Activated CD8-positive, alpha-beta memory T cell treated with anti-CD3 and anti-CD28 coated beads, Interleukin-2, amount 10 ng/mL, durations not matched to agents 7 days and 5 days (primary cell): ENCODE data around the gene SECTM1. TPM values are rescaled to one million over a fixed set of nuclear protein-coding genes. Genes with fewer than 3 reads are reported as not detected.

Experiments
- ATAC-seq: fragments of 150-1000 bp; cut with Tn5 transposase; one replicate; pipeline ENCODE4 v1.10.0; 2021; ENCODE audit warnings: moderate library complexity
- CTCF ChIA-PET: fragments of 350-600 bp; sonication (Branson Sonifier 250); formaldehyde crosslinking; loops from one replicate; lab custom pipeline; 2021; ENCODE audit warnings: antibody characterized with exemption; lab: Charles Lee
- DNase-seq: peaks from one replicate; pipeline ENCODE4 v3.0.0-alpha.2; 2020
- H3K27ac Mint-ChIP-seq: one replicate; pipeline ENCODE4 v1.8.0; 2021; ENCODE audit warnings: mild to moderate bottlenecking, mixed read lengths
- H3K27me3 Mint-ChIP-seq: one replicate; pipeline ENCODE4 v1.8.0; 2021; ENCODE audit warnings: mixed read lengths
- H3K36me3 Mint-ChIP-seq: one replicate; pipeline ENCODE4 v1.8.0; 2021; ENCODE audit warnings: mild to moderate bottlenecking, mixed read lengths
- H3K4me1 Mint-ChIP-seq: one replicate; pipeline ENCODE4 v1.8.0; 2021; ENCODE audit warnings: mixed read lengths
- H3K4me3 Mint-ChIP-seq: one replicate; pipeline ENCODE4 v1.8.0; 2021; ENCODE audit warnings: mild to moderate bottlenecking, moderate library complexity, mixed read lengths
- H3K9me3 Mint-ChIP-seq: one replicate; pipeline ENCODE4 v1.8.0; 2022; ENCODE audit warnings: low read depth, mixed read lengths
- total RNA-seq, 2 experiments: library from RNA; stranded (reverse); gene quantifications; one replicate each; pipeline ENCODE4 v1.2.3, GENCODE V29; 2021

SECTM1 gene
- total RNA-seq, 2 experiments from 2014 or later = 0.68 to 2.7 TPM

DNA sequence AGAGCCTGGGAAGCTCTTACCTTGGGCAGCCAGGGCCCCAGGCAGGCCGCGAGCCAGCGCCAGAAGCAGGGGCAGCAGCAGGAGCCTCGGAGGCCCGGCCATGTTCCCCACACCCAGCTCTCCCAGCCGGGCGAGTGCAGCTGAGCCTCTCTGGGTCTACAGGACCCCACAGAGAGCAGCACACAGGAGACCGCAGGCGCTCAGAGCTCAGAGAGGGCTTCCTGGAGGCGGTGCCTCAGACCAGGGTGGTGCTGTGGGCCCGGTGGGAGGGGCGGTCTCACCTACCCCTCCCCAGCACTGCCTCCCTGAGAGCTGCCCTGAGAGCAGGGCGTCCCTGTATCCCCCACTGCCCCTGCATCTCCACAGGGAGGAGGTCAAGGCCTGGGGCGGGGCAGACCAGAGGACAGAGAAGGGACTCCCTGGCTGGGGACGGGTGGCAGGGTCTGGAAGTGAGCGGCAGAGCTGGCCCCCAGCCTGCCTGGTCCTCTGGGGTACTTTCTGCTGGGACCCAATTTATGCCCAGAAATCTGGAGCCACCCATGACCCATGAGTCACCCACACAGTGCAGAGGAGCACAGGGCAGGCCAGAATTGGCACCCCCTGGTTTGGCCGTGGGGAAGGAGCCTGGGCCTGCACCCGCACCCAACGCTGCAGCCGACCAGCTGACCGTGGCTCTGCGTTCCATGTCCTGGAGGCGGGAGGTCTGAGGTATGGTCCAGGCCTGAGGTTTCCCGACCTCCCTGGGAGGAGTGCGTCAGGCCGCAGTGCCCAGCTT, 16.0 kb downstream of the SECTM1 start, which contains the start of gene CD7:
CD7 (minus strand) TSS at position 215 of the 775 bp plus-strand sequence; CDS start at position 102, 113 bp downstream.
- H3K9me3 Mint-ChIP-seq = no peaks in the 10 kb centered on the region
- peaks cover 20% of the 10 kb centered on the region for H3K4me1 Mint-ChIP-seq
- H3K27ac Mint-ChIP-seq = peak within 1 kb of the TSS; percentile 75
- CTCF ChIA-PET = interaction anchor here (0.6 to 8.5 kb wide), 15 partner anchors 10 to 280 kb away, joined by 3 to 206 read pairs (median 6); partner anchors contain the start of genes DCXR and SECTM1
- DNase-seq (peak; percentile 86), ATAC-seq (peak; percentile 79)
- H3K36me3 Mint-ChIP-seq = peaks cover 15% of the 10 kb centered on the region
- peak within 1 kb of the TSS; percentile 93 for H3K4me3 Mint-ChIP-seq
- H3K27me3 Mint-ChIP-seq = no peaks in the 10 kb centered on the region

DNA sequence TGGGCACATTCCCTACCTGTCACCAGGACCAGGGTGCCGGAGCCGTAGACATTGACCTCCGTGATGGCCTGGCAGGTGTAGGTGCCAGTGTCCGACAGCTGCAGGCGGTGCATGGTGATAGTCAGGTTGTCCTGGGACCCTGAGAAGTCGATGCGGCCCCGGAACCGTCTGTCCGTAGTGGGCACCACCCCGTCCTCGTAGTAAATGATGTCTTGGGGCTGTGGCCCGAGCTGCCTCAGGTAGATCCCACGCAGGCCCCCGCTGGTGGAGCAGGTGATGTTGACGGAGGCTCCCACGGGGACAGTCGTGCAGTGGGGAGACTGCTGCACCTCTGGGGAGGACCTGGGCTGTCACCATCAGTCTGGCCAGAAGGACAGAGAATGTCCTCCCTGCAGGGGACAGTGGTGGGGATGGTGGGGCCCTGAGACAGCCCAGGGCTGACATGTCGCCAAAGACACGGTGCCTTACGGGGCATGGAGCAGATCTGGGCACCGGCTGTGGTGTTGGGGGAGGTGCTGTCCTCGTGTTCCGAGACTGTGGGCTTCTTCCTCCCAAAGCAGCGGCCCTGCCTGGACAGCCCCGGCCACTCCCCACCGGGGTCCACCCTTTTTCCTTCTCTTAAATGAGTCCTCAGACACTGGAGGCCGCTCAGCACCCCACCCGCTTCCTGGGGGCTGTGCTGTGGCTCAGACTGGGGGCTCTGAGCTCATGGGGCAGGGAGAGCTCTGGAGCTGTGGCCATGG, 16.7 kb downstream of the SECTM1 start:
- Mint-ChIP-seq H3K4me3 (peak overlapping the region; percentile 93), H3K9me3 (no peaks in the 10 kb centered on the region), H3K36me3 (peaks cover 15% of the 10 kb centered on the region), H3K27ac (peak overlapping the region; percentile 75), H3K27me3 (no peaks in the 10 kb centered on the region), H3K4me1 (peaks cover 19% of the 10 kb centered on the region)
- CTCF ChIA-PET = interaction anchor here (0.6 to 8.5 kb wide), 15 partner anchors 10 to 279 kb away, joined by 3 to 206 read pairs (median 6); partner anchors contain the start of genes DCXR and SECTM1
- ATAC-seq (peak; percentile 47), DNase-seq (no peak)

- Mint-ChIP-seq H3K4me1 (peaks cover 14% of the 10 kb centered on the region), H3K27ac (peak overlapping the region; percentile 75), H3K27me3 (no peaks in the 10 kb centered on the region), H3K9me3 (no peaks in the 10 kb centered on the region), H3K4me3 (peak overlapping the region; percentile 93), H3K36me3 (peaks cover 15% of the 10 kb centered on the region)
- DNase-seq (peak; percentile 64), ATAC-seq (peak; percentile 39)
- CTCF ChIA-PET = interaction anchor here (2.6 to 8.5 kb wide), 3 partner anchors 13 to 79 kb away, joined by 9 to 206 read pairs (median 12); partner anchors contain the start of gene SECTM1
Measured at GRCh38 chr17:82315703-82316358, 17.7 kb downstream of the SECTM1 start.

DNA sequence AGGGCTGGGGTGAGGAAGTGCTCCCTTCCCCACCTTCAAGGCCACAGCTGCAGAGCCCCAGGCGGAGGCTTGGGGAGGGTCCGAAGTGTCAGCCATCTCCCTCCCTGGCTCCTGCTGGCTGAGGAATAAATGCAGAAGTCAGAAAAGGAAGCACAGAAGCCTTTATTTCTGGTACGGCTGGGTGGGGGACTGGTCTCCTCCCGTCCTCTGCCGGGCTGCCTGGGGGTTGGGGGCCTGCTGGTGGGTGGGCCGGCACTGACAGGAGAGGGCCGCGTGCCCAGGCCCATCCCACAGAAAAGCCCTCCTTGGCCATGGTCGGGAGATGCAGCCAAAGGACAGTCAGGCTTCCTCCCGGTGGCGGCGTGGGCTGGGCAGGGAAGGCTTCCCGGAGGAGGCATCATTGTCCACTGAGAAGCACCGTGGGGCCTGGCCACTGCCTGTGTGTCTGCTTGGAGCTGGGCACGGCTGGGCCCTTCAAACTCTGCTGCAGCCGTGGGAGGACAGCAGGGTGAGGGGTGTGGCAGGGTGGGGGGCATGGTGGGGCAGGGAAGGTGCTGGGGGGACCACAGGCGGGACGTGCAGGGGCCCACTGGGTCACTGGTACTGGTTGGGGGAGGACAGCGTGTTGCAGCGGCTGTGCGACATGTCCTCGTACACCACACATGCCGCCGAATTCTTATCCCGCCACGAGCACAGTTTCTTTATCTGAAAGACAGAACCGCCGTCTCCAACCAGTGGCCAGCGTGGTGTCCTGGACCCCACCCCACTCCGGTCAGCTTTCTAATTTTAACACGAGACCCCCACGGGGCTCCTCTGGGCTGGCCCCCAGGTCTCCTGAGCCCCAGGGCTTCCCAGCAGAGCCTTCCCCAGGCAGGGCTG, 18.6 kb downstream of the SECTM1 start:
- Mint-ChIP-seq H3K27ac (peak overlapping the region; percentile 75), H3K27me3 (no peaks in the 10 kb centered on the region), H3K9me3 (no peaks in the 10 kb centered on the region), H3K36me3 (peaks cover 15% of the 10 kb centered on the region), H3K4me3 (peak overlapping the region; percentile 93), H3K4me1 (peaks cover 12% of the 10 kb centered on the region)
- CTCF ChIA-PET = interaction anchor here (8.5 kb wide), 1 partner anchor 12 kb away, joined by 206 read pairs; no protein-coding TSS in a partner anchor
- ATAC-seq = no peak
- DNase-seq = no peak

- no peak overlapping the region for H3K27ac Mint-ChIP-seq
- no peaks in the 10 kb centered on the region for H3K9me3 Mint-ChIP-seq
- CTCF ChIA-PET = interaction anchor here (8.5 kb wide), 1 partner anchor 12 kb away, joined by 206 read pairs; no protein-coding TSS in a partner anchor
- H3K4me1 Mint-ChIP-seq = peaks cover 12% of the 10 kb centered on the region
- DNase-seq = no peak
- no peak overlapping the region for H3K4me3 Mint-ChIP-seq
- no peak for ATAC-seq
- H3K36me3 Mint-ChIP-seq = peaks cover 15% of the 10 kb centered on the region
- no peaks in the 10 kb centered on the region for H3K27me3 Mint-ChIP-seq
Measured at GRCh38 chr17:82314012-82314726, 19.4 kb downstream of the SECTM1 start.

DNA sequence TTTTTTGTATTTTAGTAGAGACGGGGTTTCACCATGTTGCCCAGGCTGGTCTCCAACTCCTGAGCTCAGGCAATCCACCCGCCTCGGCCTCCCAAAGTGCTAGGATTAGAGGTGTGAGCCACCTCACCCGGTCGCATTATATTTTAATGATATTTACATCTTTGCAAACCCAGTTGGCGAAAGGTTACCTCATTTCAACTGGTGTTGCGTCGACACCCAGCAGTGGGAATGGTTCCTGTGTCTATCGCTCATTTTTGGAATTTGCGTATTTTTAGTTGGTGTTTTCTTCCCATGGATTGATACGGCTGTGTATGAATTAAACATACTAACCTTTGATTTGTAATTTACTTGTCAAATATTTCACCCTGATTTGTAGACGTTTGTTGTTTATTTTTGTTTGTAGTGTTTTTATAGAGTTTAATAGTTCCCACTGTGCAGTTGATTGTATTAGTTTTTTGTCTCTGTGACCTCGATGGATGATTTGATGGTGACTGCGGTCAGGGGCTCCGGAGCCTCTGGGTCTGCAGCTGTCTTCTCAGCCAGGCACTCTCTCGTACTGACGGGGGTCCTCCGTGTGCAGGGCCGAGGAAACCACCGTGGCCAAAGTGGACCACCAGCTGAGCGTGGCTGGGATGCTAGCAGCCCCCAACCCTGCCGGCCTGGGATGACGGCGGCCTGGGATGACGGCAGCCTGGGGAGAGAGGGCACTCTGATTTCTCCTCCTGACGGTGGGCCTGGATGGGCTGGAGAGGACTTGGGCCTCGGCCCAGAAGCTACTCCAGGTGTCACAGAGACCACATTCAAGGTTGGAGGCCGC, 20.2 kb downstream of the SECTM1 start:
- H3K4me1 Mint-ChIP-seq = peaks cover 12% of the 10 kb centered on the region
- H3K9me3 Mint-ChIP-seq = no peaks in the 10 kb centered on the region
- H3K36me3 Mint-ChIP-seq = peaks cover 15% of the 10 kb centered on the region
- H3K27ac Mint-ChIP-seq = no peak overlapping the region
- DNase-seq (no peak), ATAC-seq (no peak)
- H3K4me3 Mint-ChIP-seq = no peak overlapping the region
- CTCF ChIA-PET = interaction anchor here (1.1 to 8.5 kb wide), 2 partner anchors 11 to 75 kb away, joined by 3 to 206 read pairs; no protein-coding TSS in a partner anchor
- H3K27me3 Mint-ChIP-seq = peaks cover 3% of the 10 kb centered on the region

DNA sequence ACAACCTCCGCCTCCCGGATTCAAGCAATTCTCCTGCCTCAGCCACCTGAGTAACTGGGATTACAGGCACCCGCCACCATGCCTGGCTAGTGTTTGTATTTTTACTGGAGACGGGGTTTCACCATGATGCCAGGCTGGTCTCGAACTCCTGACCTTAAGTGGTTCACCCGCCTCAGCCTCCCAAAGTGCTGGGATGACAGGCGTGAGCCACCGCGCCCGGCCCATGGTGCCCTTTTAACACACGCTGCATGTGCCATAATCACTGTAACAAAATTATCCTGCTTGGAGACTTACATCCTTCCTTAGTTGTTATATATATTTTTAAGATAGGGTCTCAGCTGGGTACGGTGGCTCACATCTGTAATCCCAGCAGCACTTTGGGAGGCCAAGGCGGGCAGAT, 21.6 kb downstream of the SECTM1 start:
- CTCF ChIA-PET = interaction anchor here (2.0 to 8.5 kb wide), 2 partner anchors 9 kb away, joined by 5 to 206 read pairs; no protein-coding TSS in a partner anchor
- H3K36me3 Mint-ChIP-seq = peaks cover 15% of the 10 kb centered on the region
- ATAC-seq (no peak), DNase-seq (no peak)
- H3K4me1 Mint-ChIP-seq = peaks cover 17% of the 10 kb centered on the region
- no peak overlapping the region for H3K4me3 Mint-ChIP-seq
- H3K9me3 Mint-ChIP-seq = no peaks in the 10 kb centered on the region
- H3K27me3 Mint-ChIP-seq = peaks cover 3% of the 10 kb centered on the region
- H3K27ac Mint-ChIP-seq = no peak overlapping the region

GRCh38 chr17:82310877-82311276, 22.7 kb downstream of the SECTM1 start:
- no peak overlapping the region for H3K27ac Mint-ChIP-seq
- ATAC-seq (no peak), DNase-seq (no peak)
- CTCF ChIA-PET = interaction anchor here (2.0 to 8.5 kb wide), 2 partner anchors 8 to 10 kb away, joined by 5 to 206 read pairs; no protein-coding TSS in a partner anchor
- H3K36me3 Mint-ChIP-seq = peaks cover 12% of the 10 kb centered on the region
- H3K4me1 Mint-ChIP-seq = peaks cover 26% of the 10 kb centered on the region
- H3K4me3 Mint-ChIP-seq = no peak overlapping the region
- no peaks in the 10 kb centered on the region for H3K9me3 Mint-ChIP-seq
- H3K27me3 Mint-ChIP-seq = peaks cover 3% of the 10 kb centered on the region

- Mint-ChIP-seq H3K4me1 (peaks cover 29% of the 10 kb centered on the region), H3K27ac (no peak overlapping the region), H3K36me3 (peaks cover 8% of the 10 kb centered on the region), H3K4me3 (no peak overlapping the region), H3K9me3 (no peaks in the 10 kb centered on the region), H3K27me3 (peaks cover 3% of the 10 kb centered on the region)
- CTCF ChIA-PET = interaction anchor here (0.6 to 8.5 kb wide), 3 partner anchors 7 to 29 kb away, joined by 3 to 206 read pairs (median 3); no protein-coding TSS in a partner anchor
- ATAC-seq (no peak), DNase-seq (no peak)
Measured at GRCh38 chr17:82309656-82310570, 23.7 kb downstream of the SECTM1 start.

- ATAC-seq (no peak), DNase-seq (no peak)
- no peak overlapping the region for H3K4me3 Mint-ChIP-seq
- no peaks in the 10 kb centered on the region for H3K36me3 Mint-ChIP-seq
- peak overlapping the region; percentile 84 for H3K27ac Mint-ChIP-seq
- CTCF ChIA-PET = interaction anchor here (0.7 to 12.6 kb wide), 6 partner anchors 8 to 276 kb away, joined by 3 to 206 read pairs (median 4); partner anchors contain the start of gene CD7
- peaks cover 3% of the 10 kb centered on the region for H3K27me3 Mint-ChIP-seq
- no peaks in the 10 kb centered on the region for H3K9me3 Mint-ChIP-seq
- H3K4me1 Mint-ChIP-seq = peaks cover 60% of the 10 kb centered on the region
Measured at GRCh38 chr17:82305727-82306300, 27.8 kb downstream of the SECTM1 start.
